HG03558 (cell line): ENCODE results near the gene CAMK1.

Experiments used
- ATAC-seq: cut with Tn5 transposase; IDR thresholded peaks from one replicate; pipeline ENCODE4 v1.9.1; 2021; ENCODE audit warnings: moderate number of reproducible peaks; ENCODE audit not compliant: unreplicated experiment; ENCODE audit errors: extremely low read depth

The CAMK1 gene

GRCh38 chr3:9747267-9747666 is 22.5 kb downstream of the CAMK1 start:
- no peak for ATAC-seq

- ATAC-seq: no peak
Measured at GRCh38 chr3:9746330-9746729, 23.4 kb downstream of the CAMK1 start.

- ATAC-seq: no peak
Measured at GRCh38 chr3:9745521-9745920, 24.2 kb downstream of the CAMK1 start.

DNA sequence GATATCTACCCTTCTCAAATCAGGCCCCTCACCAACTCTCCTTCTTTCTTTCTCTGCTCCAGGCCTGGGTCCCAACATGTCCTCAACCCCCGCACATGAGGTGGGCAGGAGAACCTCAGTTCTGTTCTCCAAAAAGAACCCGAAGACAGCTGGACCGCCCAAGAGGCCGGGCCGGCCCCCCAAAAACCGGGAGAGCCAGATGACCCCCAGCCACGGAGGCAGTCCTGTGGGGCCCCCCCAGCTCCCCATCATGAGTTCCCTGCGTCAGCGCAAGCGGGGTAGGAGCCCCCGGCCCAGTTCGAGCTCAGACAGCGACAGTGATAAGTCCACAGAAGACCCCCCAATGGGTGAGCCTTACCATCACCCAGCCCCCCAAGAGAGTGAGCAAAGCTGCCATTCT is 25.6 kb downstream of the CAMK1 start:
- no peak for ATAC-seq

- ATAC-seq: no peak
Measured at GRCh38 chr3:9743548-9743947, 26.2 kb downstream of the CAMK1 start.

GRCh38 chr3:9742560-9742959 is 27.2 kb downstream of the CAMK1 start:
- ATAC-seq: no peak

DNA sequence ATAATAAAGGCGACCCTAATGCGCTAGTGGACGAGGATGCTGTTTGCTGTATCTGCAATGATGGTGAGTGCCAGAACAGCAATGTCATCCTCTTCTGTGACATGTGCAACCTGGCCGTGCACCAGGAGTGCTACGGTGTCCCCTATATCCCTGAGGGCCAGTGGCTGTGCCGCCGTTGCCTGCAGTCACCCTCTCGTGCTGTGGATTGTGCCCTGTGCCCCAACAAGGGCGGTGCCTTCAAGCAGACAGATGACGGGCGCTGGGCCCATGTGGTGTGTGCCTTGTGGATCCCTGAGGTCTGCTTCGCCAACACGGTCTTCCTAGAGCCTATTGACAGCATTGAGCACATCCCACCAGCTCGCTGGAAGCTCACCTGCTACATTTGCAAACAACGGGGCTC is 30.6 kb downstream of the CAMK1 start:
- no peak for ATAC-seq

- no peak for ATAC-seq
Measured at GRCh38 chr3:9736831-9737230, 32.9 kb downstream of the CAMK1 start.

- no peak for ATAC-seq
Measured at GRCh38 chr3:9732740-9733115, 37.0 kb downstream of the CAMK1 start.

GRCh38 chr3:9732080-9732739 is 37.5 kb downstream of the CAMK1 start:
- ATAC-seq: no peak

DNA sequence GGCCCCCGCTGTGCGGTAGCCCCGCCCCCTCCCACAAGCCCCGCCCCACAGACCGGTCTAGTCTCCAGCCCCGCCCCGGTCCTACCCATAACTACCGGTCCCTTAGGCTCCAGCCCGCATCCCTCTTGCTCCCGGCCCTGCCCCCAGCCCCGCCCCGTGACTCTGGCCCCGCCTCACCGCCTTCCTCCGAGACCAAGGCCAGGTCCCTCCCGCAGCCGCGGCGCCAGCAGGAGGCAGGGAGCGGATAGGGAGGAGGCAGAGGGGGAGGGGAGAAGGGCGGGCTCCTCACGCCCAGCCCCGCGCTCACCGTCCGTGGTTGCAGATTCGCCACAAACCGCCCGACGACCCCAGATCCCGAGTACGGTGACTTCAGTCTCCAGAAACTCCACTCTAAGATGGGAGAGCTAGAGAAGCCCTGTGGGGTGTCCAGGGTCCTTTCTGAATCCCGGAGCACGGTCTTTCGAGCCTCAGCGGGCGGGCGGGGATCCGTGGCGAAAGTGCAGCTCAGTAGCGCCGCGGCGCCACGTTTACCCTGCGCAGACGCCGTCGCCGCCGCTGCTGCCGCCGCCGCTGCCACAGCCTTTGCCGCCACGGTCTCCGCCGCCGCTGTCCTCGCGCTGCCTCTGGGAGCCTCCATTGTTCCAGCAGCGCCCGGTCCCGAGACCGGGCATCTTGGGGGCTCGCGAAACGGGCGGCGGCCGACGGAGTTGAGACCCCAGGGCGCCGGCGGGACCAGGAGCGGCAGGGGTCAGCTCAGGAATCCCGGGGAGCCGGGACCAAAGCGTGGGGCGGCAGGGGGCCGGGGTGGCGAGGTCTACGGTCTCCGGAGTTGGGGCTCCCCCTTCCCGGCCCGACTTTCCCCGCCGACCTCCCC is 38.3 kb downstream of the CAMK1 start, which contains the start of gene BRPF1:
TSS of gene BRPF1 (plus strand) at position 530 of the 874 bp plus-strand sequence. CDS start 2,406 bp downstream, outside the sequence.
- ATAC-seq: peak; percentile 79

GRCh38 chr3:9730657-9731205 is 39.0 kb downstream of the CAMK1 start:
- peak; percentile 9 for ATAC-seq

DNA sequence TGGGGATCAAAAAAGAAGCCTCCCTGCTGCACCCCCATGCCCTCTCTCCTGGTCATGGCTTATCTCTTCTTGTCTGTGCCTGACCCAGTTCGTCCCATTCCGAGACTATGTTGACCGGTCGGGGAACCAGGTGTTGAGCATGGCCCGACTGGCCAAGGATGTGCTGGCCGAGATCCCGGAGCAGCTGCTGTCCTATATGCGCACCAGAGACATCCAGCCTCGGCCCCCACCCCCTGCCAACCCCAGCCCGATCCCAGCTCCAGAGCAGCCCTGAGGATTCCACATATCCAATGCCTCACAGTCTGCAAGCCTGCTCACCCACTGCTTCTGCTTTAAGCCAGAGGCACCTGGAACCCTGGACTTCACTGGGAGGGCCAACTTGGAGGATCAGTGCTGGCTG is 40.3 kb downstream of the CAMK1 start:
- no peak for ATAC-seq

DNA sequence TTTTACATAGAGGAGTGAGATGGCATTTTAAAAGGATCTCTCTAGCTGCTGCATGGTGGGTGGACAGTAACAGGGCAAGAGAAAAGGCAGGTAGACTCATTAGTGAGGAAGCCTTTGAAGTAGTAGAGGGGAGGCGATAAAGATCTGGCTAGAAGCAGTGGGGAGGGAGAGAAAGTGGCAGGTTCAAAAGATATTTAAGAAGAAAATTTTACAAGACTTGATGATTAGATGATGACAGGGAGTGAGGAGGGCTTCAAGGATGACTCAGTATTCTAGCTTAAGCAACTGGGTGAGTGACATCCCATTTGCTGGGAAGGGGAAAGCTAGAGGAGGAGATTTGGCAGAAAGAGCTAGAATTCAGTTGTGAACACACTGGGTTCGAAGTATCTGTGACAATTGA is 42.0 kb downstream of the CAMK1 start:
- no peak for ATAC-seq

DNA sequence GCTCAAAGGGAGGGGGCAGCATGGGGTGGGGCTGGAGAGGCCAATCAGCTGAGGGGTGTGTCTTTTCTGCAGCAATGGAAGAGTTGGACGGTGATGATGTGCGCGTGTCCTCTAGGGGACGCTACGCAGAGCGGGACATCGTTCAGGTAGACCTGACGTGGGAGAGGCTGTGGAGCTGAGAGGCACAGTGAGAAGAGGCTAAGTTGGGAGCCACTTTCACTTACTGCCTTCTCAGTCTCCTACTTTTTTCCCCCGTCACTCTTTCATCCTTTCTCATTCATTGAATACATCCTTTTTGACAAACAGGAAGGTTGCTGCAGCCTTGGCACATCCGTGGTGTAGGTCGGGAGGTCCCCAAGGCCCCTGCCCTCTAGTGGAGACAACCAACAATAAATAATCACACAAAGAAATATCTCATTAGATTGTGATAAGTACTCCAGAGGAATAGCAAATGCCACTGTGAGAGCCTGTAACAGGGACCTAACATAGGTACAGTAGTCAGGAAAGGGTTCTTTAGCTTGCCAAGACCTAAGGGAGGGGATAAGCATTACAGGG is 42.6 kb downstream of the CAMK1 start:
- ATAC-seq: no peak

DNA sequence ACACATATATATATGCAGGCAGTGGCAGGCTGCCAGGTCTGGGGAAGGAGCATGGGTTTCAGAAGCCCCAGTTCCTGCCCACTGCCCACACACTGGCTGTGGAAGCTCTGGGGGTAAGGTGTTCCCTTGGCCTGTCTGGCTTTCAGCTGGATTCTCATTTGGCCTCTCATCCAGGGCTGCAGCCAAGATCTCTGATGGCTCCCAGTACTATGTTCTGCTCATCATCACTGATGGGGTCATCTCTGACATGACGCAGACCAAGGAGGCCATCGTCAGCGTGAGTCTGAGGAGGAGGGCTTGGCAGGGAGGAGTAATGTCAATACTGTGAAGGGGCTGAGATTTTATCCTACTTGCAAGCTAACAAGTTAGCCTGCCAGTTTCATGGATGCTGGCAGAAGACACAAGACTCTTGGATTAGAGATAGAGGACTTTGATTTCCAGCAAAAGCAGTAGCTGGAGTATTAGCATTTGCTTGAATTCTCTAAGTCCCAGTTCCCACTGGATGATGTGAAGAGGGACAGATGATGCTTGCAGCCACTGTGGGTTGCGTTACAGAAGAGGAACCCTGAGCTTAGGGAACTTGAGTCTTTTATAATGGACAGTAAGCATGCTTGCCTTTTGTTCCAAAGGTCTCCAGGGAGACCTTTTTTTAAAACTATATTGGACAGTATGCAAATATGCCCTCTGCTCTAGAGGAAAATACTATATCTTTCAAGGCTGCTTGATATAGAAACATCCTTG is 43.8 kb downstream of the CAMK1 start:
- no peak for ATAC-seq

DNA sequence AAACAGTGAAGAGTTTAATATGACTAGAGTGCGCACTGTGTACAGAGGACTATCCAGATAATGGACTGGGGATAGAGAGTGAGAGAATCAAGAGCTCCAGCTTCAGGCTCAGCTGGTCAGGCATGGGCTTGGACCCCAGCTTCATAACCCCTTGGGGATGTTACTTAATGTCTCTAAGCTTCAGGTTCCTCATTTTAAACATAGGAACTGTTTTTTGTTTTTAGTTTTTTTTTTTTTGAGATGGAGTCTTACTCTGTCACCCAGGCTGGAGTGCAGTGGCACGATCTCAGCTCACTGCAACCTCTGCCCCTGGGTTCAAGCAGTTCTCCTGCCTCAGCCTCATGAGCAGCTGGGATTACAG is 48.1 kb downstream of the CAMK1 start:
- no peak for ATAC-seq

GRCh38 chr3:9721015-9721699 is 48.6 kb downstream of the CAMK1 start:
- ATAC-seq: no peak

- no peak for ATAC-seq
Measured at GRCh38 chr3:9718118-9718517, 51.6 kb downstream of the CAMK1 start.

- no peak for ATAC-seq
Measured at GRCh38 chr3:9717563-9717962, 52.2 kb downstream of the CAMK1 start.
